HG03565 (cell line): Measurements from ENCODE around the gene SPEF2.

Experiments used
- ATAC-seq: cut with Tn5 transposase; IDR thresholded peaks from one replicate; pipeline ENCODE4 v1.9.1; 2021; ENCODE audit warnings: mild to moderate bottlenecking, moderate library complexity; ENCODE audit not compliant: unreplicated experiment

The SPEF2 gene

GRCh38 chr5:35617435-35618303 lies at the start of gene SPEF2:
Gene SPEF2 (plus strand): TSS chr5:35617863. CDS start chr5:35617998, 135 bp downstream.
- peak; percentile 85 for ATAC-seq

- no peak for ATAC-seq
These were observed 42.1 kb upstream of the SPEF2 start for GRCh38 chr5:35575578-35575977.

- ATAC-seq = no peak
These were observed 30.2 kb upstream of the SPEF2 start for GRCh38 chr5:35587419-35587818.

- ATAC-seq = no peak
These were observed 24.3 kb upstream of the SPEF2 start for GRCh38 chr5:35593338-35593737.

GRCh38 chr5:35598707-35599370 lies 18.8 kb upstream of the SPEF2 start:
- ATAC-seq = no peak

GRCh38 chr5:35600591-35600990 lies 17.1 kb upstream of the SPEF2 start:
- ATAC-seq = no peak

GRCh38 chr5:35608881-35609779 lies 8.5 kb upstream of the SPEF2 start:
- ATAC-seq = no peak

- ATAC-seq = no peak
These were observed 616 bp upstream of the SPEF2 start for GRCh38 chr5:35617060-35617434.

GRCh38 chr5:35618304-35618636 lies 607 bp downstream of the SPEF2 start:
- no peak for ATAC-seq

GRCh38 chr5:35618781-35619180 lies 1.1 kb downstream of the SPEF2 start:
- no peak for ATAC-seq

GRCh38 chr5:35622974-35623373 lies 5.3 kb downstream of the SPEF2 start:
- ATAC-seq = no peak

GRCh38 chr5:35623991-35624390 lies 6.3 kb downstream of the SPEF2 start:
- no peak for ATAC-seq

GRCh38 chr5:35626108-35626507 lies 8.4 kb downstream of the SPEF2 start:
- no peak for ATAC-seq

- no peak for ATAC-seq
These were observed 8.9 kb downstream of the SPEF2 start for GRCh38 chr5:35626553-35626952.

- no peak for ATAC-seq
These were observed 16.7 kb downstream of the SPEF2 start for GRCh38 chr5:35634326-35634725.

- no peak for ATAC-seq
These were observed 23.0 kb downstream of the SPEF2 start for GRCh38 chr5:35640623-35641022.

- ATAC-seq = no peak
These were observed 26.9 kb downstream of the SPEF2 start for GRCh38 chr5:35644543-35644942.

- ATAC-seq = no peak
These were observed 29.5 kb downstream of the SPEF2 start for GRCh38 chr5:35647128-35647527.

- no peak for ATAC-seq
These were observed 30.0 kb downstream of the SPEF2 start for GRCh38 chr5:35647712-35648111.

- ATAC-seq = no peak
These were observed 33.5 kb downstream of the SPEF2 start for GRCh38 chr5:35651002-35651756.

GRCh38 chr5:35656721-35657120 lies 39.1 kb downstream of the SPEF2 start:
- ATAC-seq = no peak
